ENCODE data around the gene MMP15. TPM values are rescaled to one million over a fixed set of nuclear protein-coding genes. Genes with fewer than 3 reads are reported as not detected.

Gene MMP15
- total and polyA plus RNA-seq, 8 donors = 8.1 to 140 (median 22.2) TPM

GRCh38 chr16:58039829-58040495 lies 14.4 kb downstream of the MMP15 start:
- intact Hi-C loops (cut with DNase I; ENCODE audit: low total_unique reads) = no loop called here
- H3K9me3 ChIP-seq = no peaks in the 10 kb centered on the region
- H3K27ac ChIP-seq = no peak overlapping the region
- DNase-seq = no peak
- peaks cover 0 to 16% (median 14%) of the 10 kb centered on the region in 4 donors for H3K4me1 ChIP-seq
- H3K27me3 ChIP-seq = no peaks in the 10 kb centered on the region
- H3K4me3 ChIP-seq = no peak overlapping the region
- TF ChIP-seq CTCF (IDR thresholded peaks at IDR 0.05) = no peak
- no peak for TF ChIP-seq EP300 (IDR thresholded peaks at IDR 0.05)
- TF ChIP-seq POLR2A (IDR thresholded peaks at IDR 0.05) = no peak
- TF ChIP-seq POLR2AphosphoS5 (IDR thresholded peaks at IDR 0.05) = no peak
- 89 to 93% (median 91%) methylated on average over 12 to 26 of the region's 26 CpGs for WGBS, 5 donors
- H3K36me3 ChIP-seq = peaks cover 42 to 80% (median 77%) of the 10 kb centered on the region in 4 donors

GRCh38 chr16:58040496-58040846 lies 14.9 kb downstream of the MMP15 start:
- Histone ChIP-seq H3K27ac (no peak overlapping the region), H3K36me3 (peaks cover 43 to 85% (median 82%) of the 10 kb centered on the region in 4 donors), H3K27me3 (no peaks in the 10 kb centered on the region), H3K4me1 (peaks cover 0 to 16% (median 10%) of the 10 kb centered on the region in 4 donors), H3K4me3 (no peak overlapping the region), H3K9me3 (no peaks in the 10 kb centered on the region)
- WGBS, 5 donors = 96 to 97% (median 96%) methylated on average over 6 to 12 of the region's 12 CpGs
- DNase-seq = no peak
- intact Hi-C loops (cut with DNase I; ENCODE audit: low total_unique reads) = no loop called here
- TF ChIP-seq CTCF (IDR thresholded peaks at IDR 0.05) (no peak), EP300 (IDR thresholded peaks at IDR 0.05) (no peak), POLR2A (IDR thresholded peaks at IDR 0.05) (no peak), POLR2AphosphoS5 (IDR thresholded peaks at IDR 0.05) (no peak)

GRCh38 chr16:58040945-58041627 lies 15.5 kb downstream of the MMP15 start:
- TF ChIP-seq POLR2A (IDR thresholded peaks at IDR 0.05) (no peak), POLR2AphosphoS5 (IDR thresholded peaks at IDR 0.05) (no peak), EP300 (IDR thresholded peaks at IDR 0.05) (no peak), CTCF (IDR thresholded peaks at IDR 0.05) (no peak)
- 81 to 88% (median 85%) methylated on average over 11 to 14 of the region's 14 CpGs for WGBS, 5 donors
- H3K4me1 ChIP-seq = peaks cover 0 to 16% (median 6%) of the 10 kb centered on the region in 4 donors
- peaks cover 43 to 90% (median 85%) of the 10 kb centered on the region in 4 donors for H3K36me3 ChIP-seq
- H3K4me3 ChIP-seq = no peak overlapping the region
- no peaks in the 10 kb centered on the region for H3K9me3 ChIP-seq
- no peak for DNase-seq
- intact Hi-C loops (cut with DNase I; ENCODE audit: low total_unique reads) = no loop called here
- H3K27me3 ChIP-seq = no peaks in the 10 kb centered on the region
- H3K27ac ChIP-seq = no peak overlapping the region

- intact Hi-C loops (cut with DNase I; ENCODE audit: low total_unique reads) = no loop called here
These were observed 16.0 kb downstream of the MMP15 start for GRCh38 chr16:58041628-58041955.

More at GRCh38 chr16:58041628-58041955, 16.0 kb downstream of the MMP15 start:
- WGBS, 5 donors = 91 to 100% (median 92%) methylated on average over 3 to 18 of the region's 18 CpGs
- no peaks in the 10 kb centered on the region for H3K9me3 ChIP-seq
- H3K27ac ChIP-seq = no peak overlapping the region
- no peaks in the 10 kb centered on the region for H3K27me3 ChIP-seq
- TF ChIP-seq EP300 (IDR thresholded peaks at IDR 0.05) (no peak), CTCF (IDR thresholded peaks at IDR 0.05) (no peak), POLR2AphosphoS5 (IDR thresholded peaks at IDR 0.05) (no peak), POLR2A (IDR thresholded peaks at IDR 0.05) (no peak)
- H3K4me3 ChIP-seq = no peak overlapping the region
- no peak for DNase-seq
- H3K36me3 ChIP-seq = peaks cover 43 to 90% (median 85%) of the 10 kb centered on the region in 4 donors
- peaks cover 0 to 17% (median 6%) of the 10 kb centered on the region in 4 donors for H3K4me1 ChIP-seq

All from stomach (tissue), 9 donors.